HTERT RPE-1 (cell line): ENCODE measurements around the gene GUCY2D.
"Not testable (repeated sequence)": the region's sequence is repeated elsewhere in the genome, so short reads cannot be mapped to it uniquely, and the experiment has no call there.

Experiments used
- in situ Hi-C: fragments of 300-500 bp; cut with MboI; formaldehyde crosslinking; loops from 4 replicates; pipeline ENCODE4 v1.14.3; 2020; ENCODE audit warnings: low sequenced_read_pairs

GUCY2D gene

DNA sequence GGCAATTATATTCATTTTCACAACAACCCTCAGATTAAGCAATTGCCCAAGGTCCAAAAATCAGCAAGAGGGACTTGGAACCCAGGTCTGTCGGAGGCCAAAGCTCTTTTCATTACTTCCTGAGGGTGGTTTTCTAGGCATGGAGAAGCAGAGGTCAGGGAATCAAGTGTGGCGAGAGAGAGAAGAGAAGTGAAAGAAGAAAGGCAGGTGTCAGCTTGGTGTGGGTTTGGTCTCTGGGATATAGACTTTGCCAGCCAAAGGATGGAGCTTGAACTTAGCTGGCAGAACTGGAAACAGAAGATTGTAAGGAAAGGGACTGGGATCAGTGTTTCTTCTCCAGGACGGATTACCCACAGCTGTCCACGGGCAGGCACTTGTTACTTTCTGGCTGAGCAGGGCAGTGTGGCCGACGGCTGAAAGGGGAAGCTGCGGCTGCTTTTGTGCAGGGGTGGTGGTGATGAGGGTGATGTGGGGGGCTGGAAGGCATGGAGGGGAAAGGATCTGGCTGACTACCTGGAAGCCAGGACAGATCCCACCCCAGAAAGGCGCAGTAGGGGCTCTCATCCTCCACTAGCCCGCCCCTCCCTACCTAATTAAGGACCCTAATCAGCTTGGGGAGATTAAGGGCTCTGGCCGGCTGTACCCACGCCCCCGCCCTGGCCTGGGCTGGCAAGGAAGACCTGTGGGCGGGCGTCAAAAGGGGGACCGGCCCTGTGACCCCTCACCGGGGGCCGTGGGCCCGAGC, at the start of gene GUCY2D:
Gene GUCY2D (plus strand): TSS at position 640 of the 745 bp plus-strand sequence. CDS start 433 bp downstream, outside the sequence.
- in situ Hi-C loops = no loop called here

- in situ Hi-C loops = not testable (repeated sequence)
Measured at GRCh38 chr17:7953266-7953665, 49.1 kb upstream of the GUCY2D start.

DNA sequence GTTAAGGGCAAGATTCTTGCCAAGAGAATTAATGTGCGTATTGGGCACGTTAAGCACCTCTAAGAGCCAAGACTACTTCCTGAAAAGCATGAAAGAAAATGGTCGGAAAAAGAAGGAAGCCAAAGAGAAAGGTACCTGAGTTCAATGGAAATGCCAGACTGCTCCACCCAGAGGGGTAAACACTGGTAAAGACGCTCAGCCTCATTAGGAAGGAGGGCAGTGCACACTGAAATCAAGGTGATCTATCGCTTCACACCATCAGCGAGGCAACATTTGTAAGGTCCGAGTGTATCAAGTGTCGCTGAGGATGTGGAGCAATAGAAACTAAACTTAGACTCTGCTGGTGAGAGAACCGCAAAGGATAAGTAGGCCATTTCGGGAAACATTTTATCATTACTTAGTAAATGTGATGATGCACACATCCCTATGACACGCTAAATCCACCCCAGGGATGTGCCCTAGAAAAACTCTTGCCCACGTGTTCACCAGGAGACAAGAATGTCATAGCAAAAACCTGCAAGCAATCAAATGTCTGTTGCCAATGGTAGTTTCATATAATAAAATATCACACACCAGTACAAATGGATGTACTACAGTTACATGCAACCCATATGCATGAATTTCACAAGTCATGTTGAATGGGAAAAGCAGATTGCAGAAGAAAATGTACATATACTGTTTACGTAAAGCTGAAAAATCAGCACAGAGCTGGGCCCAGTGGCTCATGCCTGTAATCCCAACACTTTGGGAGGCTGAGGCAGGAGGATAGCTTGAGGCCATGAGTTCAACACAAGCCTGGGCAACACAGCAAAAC, 46.8 kb upstream of the GUCY2D start:
- in situ Hi-C loops = no loop called here

GRCh38 chr17:7956228-7956965, 46.0 kb upstream of the GUCY2D start:
- in situ Hi-C loops = no loop called here

DNA sequence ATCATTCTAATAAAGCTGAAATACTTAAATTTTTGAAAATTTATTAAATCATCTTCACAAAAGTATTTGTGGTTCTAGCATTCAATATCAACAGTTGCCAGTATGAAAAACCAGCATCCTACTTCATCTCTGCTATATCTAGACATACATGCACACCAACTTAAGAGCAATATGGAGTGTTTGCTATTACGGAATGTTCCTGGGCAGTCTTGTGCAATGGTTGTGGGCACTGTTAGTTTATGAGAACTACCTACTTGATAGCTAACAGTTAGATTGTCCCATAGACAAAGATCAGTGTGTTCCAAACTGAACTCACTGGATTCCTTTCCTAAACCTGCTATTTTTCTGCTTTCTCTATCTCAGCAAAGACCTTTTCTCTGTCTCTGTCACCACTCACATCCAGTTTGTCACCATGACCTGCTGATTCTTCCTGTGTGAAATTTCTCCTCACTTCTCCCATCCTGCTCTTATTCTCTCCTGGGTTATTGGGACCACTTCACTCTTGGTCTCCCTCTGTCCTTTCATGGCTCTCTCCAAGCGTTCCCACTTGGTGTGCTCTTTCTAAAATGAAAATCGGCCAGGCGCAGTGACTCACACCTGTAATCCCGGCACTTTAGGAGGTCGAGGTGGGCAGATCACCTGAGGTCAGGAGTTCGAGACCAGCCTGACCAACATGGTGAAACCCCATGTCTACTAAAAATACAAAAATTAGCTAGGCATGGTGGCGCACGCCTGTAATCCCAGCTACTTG, 42.7 kb upstream of the GUCY2D start:
- in situ Hi-C loops = no loop called here

- in situ Hi-C loops = no loop called here
Measured at GRCh38 chr17:7961421-7961820, 41.0 kb upstream of the GUCY2D start.

- in situ Hi-C loops = no loop called here
Measured at GRCh38 chr17:7967751-7968150, 34.7 kb upstream of the GUCY2D start.

DNA sequence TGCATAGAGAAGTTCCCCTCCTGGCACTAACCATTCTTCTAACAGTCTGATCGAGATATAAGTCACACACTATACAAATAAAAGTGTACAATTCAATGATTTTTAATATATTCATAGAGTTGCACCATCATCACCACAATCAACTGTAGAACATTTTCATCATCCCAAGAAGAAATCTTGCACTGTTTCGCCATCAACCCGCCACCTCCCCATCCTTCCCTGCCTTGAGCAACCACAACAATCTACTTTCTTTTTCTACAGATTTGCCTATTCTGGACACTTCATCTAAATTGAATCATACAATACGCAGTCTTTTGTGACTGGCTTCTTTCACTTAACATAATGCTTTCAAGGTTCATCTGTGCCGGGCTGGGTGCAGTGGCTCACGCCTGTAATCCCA, 33.0 kb upstream of the GUCY2D start:
- in situ Hi-C loops = no loop called here

DNA sequence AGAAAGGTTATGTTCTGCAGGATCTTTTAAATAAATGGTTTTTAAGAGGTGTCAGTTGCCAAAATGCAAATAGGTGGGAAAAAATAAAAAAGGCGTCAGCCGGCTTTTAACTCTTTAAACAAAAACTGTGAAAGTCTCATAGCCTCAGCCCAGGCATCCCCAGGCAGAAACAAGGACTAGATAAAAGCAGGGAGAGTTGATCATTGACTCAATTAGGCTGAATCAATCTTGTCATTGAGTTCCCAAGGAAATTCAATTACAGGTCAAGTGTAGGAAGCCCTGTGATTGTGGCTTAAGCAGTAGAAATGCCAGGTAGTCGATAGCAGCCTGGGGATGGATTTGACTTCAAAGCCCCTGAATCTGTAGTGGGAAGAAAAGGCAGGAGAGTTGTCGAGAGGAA, 30.8 kb upstream of the GUCY2D start:
- in situ Hi-C loops = no loop called here

- in situ Hi-C loops = no loop called here
Measured at GRCh38 chr17:7972131-7972785, 30.2 kb upstream of the GUCY2D start.

GRCh38 chr17:7974638-7975131, 27.7 kb upstream of the GUCY2D start:
- in situ Hi-C loops = no loop called here

GRCh38 chr17:7977039-7977438, 25.4 kb upstream of the GUCY2D start:
- in situ Hi-C loops = no loop called here

GRCh38 chr17:7977805-7978204, 24.6 kb upstream of the GUCY2D start:
- in situ Hi-C loops = no loop called here

- in situ Hi-C loops = no loop called here
Measured at GRCh38 chr17:7982173-7982572, 20.2 kb upstream of the GUCY2D start.

DNA sequence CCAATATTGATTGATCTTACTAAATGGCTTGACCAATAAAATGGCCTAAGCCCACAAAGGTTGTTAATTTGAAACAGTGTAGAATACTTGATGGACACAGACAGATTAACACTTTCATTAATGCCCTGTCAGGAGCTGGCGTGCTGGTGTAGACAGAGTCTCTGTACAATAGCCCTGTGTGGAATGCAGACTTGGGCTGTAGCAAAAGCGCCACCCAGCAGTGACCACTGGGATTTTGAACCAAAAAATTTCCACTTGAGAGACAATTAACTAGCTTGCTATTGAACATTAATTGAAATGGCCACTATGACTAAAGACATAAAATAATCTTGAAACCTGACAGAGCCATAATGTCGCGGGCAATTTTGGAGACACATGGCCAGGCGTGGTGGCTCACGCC, 19.7 kb upstream of the GUCY2D start:
- in situ Hi-C loops = no loop called here

DNA sequence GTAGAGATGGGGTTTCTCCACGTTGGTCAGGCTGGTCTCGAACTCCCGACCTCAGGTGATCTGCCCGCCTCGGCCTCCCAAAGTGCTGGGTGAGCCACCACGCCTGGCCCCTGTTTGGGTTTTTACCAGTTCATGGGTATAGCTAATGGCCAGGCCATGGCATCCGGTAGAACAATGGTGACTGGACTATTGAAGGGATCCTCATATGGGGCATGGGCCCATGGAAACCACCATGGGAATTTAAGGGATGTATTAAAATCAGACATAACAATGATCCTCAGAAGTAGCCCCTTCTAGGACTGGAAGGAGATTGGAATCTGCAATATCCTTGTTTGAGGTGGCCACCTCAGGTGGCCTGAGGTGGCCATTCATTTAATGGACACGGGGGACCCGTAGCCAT, 17.5 kb upstream of the GUCY2D start:
- in situ Hi-C loops = no loop called here

DNA sequence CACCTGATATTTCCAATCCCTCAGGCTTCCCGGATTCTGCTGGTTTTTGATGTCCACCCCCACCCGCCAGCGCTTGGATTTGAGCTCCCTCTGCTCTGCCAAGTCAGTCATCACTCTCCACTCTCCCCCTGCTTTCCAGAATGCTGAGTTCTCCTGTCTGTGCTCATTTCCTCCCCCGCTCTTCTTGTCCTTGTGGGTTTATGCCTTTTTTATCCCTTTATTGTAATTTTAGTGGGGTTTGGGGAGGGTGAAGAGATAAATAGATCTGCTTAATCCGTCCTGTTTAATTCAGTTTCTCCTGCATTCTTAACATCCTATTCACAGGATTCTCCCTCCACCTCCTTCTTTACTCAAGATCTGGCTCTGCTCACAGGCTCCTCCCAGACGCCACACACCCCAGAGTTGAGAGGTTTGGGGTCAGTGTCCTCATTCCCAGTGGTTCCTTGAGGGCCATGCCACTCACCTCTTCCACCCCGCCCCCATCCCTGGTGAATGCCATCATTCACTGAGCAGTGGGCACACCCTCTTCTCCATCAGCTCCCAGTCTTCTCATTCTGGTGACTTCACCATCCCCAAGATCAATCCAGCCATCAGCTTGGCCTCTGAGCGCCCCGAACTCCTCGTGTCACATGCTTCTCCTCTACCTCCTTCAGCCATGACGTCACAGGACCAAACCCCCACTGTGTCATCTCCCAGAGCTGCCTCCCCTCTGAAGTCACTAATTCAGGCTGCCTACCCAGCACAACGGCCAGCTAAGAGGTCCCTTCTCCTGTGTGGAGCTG, 15.1 kb upstream of the GUCY2D start:
- in situ Hi-C loops = no loop called here

DNA sequence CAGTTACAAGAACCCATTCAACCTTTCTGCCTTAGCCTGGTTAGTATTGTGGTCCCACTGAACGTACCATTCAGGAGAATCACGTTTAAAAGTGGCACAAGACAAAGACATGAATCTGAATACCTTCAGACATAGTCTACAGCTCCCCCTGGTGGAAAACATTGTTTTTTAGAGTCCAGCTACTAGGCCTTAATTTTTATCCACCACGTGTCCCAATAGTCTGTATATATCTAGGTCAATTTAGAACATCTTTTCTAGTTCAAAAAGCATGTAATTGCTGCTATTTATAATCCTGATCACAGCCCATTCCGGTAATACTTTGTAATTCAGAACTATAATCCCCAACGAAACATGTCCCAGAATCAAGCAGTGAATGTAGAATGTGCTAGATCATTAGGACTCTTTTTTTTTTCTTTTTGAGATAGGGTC, 13.7 kb upstream of the GUCY2D start:
- in situ Hi-C loops = no loop called here
